Keratinocyte (primary cell): ENCODE results near the gene GAN. TPM values are rescaled to one million over a fixed set of nuclear protein-coding genes. Genes with fewer than 3 reads are reported as not detected.

Experiments used
- DNase-seq: peaks from one replicate; pipeline ENCODE4 v3.0.0-alpha.2; 2011; ENCODE audit warnings: low read depth, missing footprints, low spot score
- FAIRE-seq: peaks from 2 replicates; lab custom pipeline; 2011; peaks lifted over from hg19 to GRCh38; lab: Jason Lieb, UNC
- H2AFZ ChIP-seq: 2 replicates; pipeline ENCODE4 v1.6.0; 2012; ENCODE audit warnings: low read length, control low read depth, inconsistent platforms; ENCODE audit not compliant: control insufficient read depth
- H3K27ac ChIP-seq: 2 replicates; pipeline ENCODE4 v1.5.1; 2011; ENCODE audit warnings: low read length; ENCODE audit not compliant: control insufficient read depth, insufficient read depth
- H3K27me3 ChIP-seq: 3 replicates; pipeline ENCODE4 v1.6.0; 2011; ENCODE audit warnings: low read length; ENCODE audit not compliant: control insufficient read depth, insufficient read depth; ENCODE audit errors: extremely low read depth
- H3K36me3 ChIP-seq, 2 experiments: 2 replicates in 1 of 2; 3 replicates in 1 of 2; pipeline ENCODE4 v1.5.1; 2011; ENCODE audit warnings: low read length in 2 of 2, mild to moderate bottlenecking in 1 of 2; ENCODE audit not compliant: control insufficient read depth in 2 of 2, insufficient read depth in 2 of 2; ENCODE audit errors: extremely low read depth in 1 of 2
- H3K4me1 ChIP-seq: 3 replicates; pipeline ENCODE4 v1.5.1; 2011; ENCODE audit warnings: low read length; ENCODE audit not compliant: control insufficient read depth, insufficient read depth; ENCODE audit errors: extremely low read depth
- H3K4me2 ChIP-seq: 3 replicates; pipeline ENCODE4 v1.6.0; 2011; ENCODE audit warnings: low read depth, low read length; ENCODE audit not compliant: control insufficient read depth, insufficient read depth; ENCODE audit errors: extremely low read depth
- H3K4me3 ChIP-seq, 3 experiments: fragments of 200-600 bp in 1 of 3; sonication (generic) in 1 of 3; 2 replicates in 2 of 3; 3 replicates in 1 of 3; pipeline ENCODE4 v1.5.1; 2011 to 2016; ENCODE audit warnings: low read length in 3 of 3, mild to moderate bottlenecking in 3 of 3, control low read depth in 2 of 3, inconsistent platforms in 1 of 3, low read depth in 1 of 3, mixed read lengths in 1 of 3, mixed run types in 1 of 3, moderate library complexity in 1 of 3; ENCODE audit not compliant: control insufficient read depth in 2 of 3, insufficient read depth in 2 of 3; ENCODE audit errors: extremely low read depth in 1 of 3
- H3K79me2 ChIP-seq: 2 replicates; pipeline ENCODE4 v1.6.0; 2012; ENCODE audit warnings: low read length; ENCODE audit not compliant: control insufficient read depth, insufficient read depth
- H3K9ac ChIP-seq: 3 replicates; pipeline ENCODE4 v1.6.0; 2011; ENCODE audit warnings: low read length; ENCODE audit not compliant: control insufficient read depth, insufficient read depth; ENCODE audit errors: extremely low read depth
- H3K9me1 ChIP-seq: 3 replicates; pipeline ENCODE4 v1.6.0; 2011; ENCODE audit warnings: low read length; ENCODE audit not compliant: control insufficient read depth, insufficient read depth; ENCODE audit errors: extremely low read depth
- H3K9me3 ChIP-seq: 2 replicates; pipeline ENCODE4 v1.5.1; 2012; ENCODE audit warnings: low read depth, low read length; ENCODE audit not compliant: control insufficient read depth
- H4K20me1 ChIP-seq: 3 replicates; pipeline ENCODE4 v1.6.0; 2011; ENCODE audit warnings: low read length; ENCODE audit not compliant: control insufficient read depth, insufficient read depth; ENCODE audit errors: extremely low read depth
- EZH2 ChIP-seq: IDR thresholded peaks from one replicate; pipeline ENCODE4 v1.6.1; 2012; ENCODE audit warnings: inconsistent platforms, mild to moderate bottlenecking, low read length, moderate library complexity
- dilution Hi-C: fragments of 300-500 bp; cut with MboI; formaldehyde crosslinking; loops from one replicate; pipeline ENCODE4 v1.7.0; 2020; ENCODE audit warnings: low sequenced_read_pairs; ENCODE audit not compliant: extremely low pct_ligation_motif_present
- polyA plus RNA-seq, 5 experiments: library from polyadenylated mRNA; depleted of rRNA in 3 of 5; stranded (reverse) in 3 of 5; stranded (forward) in 1 of 5; unstranded in 1 of 5; fragments of >200 nt; gene quantifications; 1 replicate in 1 of 5; 2 replicates in 3 of 5; 3 replicates in 1 of 5; pipeline versions ENCODE4 v1.2.1 to v1.2.3, GENCODE V29; 2011 to 2012; ENCODE audit warnings: missing spikeins in 2 of 5, low read depth in 1 of 5, low replicate concordance in 1 of 5
- TF ChIP-seq, protein P1 (sequence below), 3 experiments: IDR thresholded peaks in 1 of 3; conservative IDR thresholded peaks in 1 of 3; optimal IDR thresholded peaks in 1 of 3; 2 replicates in 2 of 3; 3 replicates in 1 of 3; pipeline versions ENCODE3 to v1.5.1; 2011; ENCODE audit warnings: low read length in 3 of 3, mild to moderate bottlenecking in 3 of 3, moderate library complexity in 2 of 3, control low read depth in 1 of 3, inconsistent platforms in 1 of 3; ENCODE audit not compliant: insufficient read depth in 2 of 3; ENCODE audit errors: extremely low read depth in 1 of 3

Gene GAN
- polyA plus RNA-seq, 1 donor (not counting 4 experiments of a cell fraction or from before 2014, with no cell fraction given), result 6.5 TPM

DNA sequence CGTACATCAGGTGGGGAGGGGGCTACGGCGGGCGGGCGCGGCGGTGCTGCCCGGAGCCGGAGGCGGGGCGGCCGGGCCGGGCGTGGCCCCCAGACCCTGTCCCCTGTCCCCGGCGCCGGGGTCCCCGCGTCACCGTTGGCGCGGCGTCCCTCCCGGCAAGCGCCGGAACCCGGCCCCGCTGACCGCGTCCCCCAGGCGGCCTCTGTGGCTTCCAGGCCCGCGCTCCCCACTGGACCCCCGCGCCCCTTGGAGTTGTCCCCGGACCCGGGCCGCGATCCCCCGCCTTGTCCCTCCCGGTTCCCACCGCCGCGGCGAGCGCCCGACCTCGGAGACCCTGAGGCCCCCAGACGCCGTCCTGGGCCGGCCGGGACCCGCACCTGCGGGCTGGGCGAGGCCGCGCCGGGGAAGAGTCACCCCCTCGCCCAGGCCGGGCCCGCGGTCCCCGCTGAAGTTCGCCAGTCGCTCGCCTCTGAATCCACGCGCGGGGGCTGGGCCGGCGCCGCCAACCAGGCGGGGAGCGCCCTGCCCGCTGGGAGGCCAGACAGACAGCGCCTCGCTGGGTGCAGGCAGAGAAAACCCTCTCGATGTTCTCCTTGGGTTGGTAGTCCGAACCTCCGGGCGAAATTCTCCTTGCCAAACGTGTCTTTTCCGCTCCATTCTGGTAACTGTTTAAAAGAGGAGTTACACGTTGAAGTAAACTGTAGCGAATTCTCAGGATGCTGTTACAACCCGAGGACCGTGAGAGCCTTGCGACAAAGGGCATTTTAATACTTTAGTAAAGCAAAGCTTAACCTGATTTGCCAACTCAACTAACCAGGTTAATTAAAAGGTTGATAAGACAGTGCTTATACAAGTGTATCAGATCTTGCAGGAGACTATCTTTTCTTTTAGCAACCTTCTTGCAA, 761 bp downstream of the GAN start:
- Histone ChIP-seq H3K4me1 (peaks cover 29% of the 10 kb centered on the region), H4K20me1 (no peaks in the 10 kb centered on the region), H3K4me2 (peak overlapping the region; percentile 97), H3K27me3 (no peaks in the 10 kb centered on the region), H3K9me3 (no peaks in the 10 kb centered on the region), H3K4me3 (peak overlapping the region; percentile 78 to 98 (median 98)), H3K9me1 (no peaks in the 10 kb centered on the region), H3K27ac (peak overlapping the region; percentile 80), H3K36me3 (no peaks in the 10 kb centered on the region), H2AFZ (peak overlapping the region; percentile 83), H3K79me2 (peaks cover 61% of the 10 kb centered on the region), H3K9ac (peak overlapping the region; percentile 84)
- TF ChIP-seq EZH2, result no peak
- TF ChIP-seq, protein P1, sequence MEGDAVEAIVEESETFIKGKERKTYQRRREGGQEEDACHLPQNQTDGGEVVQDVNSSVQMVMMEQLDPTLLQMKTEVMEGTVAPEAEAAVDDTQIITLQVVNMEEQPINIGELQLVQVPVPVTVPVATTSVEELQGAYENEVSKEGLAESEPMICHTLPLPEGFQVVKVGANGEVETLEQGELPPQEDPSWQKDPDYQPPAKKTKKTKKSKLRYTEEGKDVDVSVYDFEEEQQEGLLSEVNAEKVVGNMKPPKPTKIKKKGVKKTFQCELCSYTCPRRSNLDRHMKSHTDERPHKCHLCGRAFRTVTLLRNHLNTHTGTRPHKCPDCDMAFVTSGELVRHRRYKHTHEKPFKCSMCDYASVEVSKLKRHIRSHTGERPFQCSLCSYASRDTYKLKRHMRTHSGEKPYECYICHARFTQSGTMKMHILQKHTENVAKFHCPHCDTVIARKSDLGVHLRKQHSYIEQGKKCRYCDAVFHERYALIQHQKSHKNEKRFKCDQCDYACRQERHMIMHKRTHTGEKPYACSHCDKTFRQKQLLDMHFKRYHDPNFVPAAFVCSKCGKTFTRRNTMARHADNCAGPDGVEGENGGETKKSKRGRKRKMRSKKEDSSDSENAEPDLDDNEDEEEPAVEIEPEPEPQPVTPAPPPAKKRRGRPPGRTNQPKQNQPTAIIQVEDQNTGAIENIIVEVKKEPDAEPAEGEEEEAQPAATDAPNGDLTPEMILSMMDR (optimal IDR thresholded peaks at IDR 0.05 in 1 of 3, IDR thresholded peaks at IDR 0.05 in 1 of 3, conservative IDR thresholded peaks at IDR 0.05 in 1 of 3; ENCODE audit: extremely low read depth in 1 of 3, insufficient read depth in 2 of 3, low read length in 3 of 3), result peak; percentile 10 to 34 (median 32)
- no peak for FAIRE-seq
- dilution Hi-C loops, result no loop called here
- DNase-seq, result no peak

DNA sequence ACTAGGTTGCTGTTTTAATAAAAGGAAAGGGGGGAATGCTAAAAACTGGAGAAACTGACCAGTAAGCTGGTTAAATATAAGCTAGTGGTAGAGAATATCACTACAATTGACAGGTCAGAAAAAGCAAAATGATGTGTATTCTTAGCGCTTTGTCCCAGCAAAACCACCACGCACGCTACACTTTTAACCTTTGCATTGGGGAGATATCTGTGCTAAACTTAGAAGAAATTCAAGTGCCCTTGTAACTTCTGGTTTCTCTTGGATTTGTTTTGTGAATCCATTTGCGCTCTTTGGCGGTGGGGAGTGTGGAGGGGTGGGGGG, 1.4 kb downstream of the GAN start:
- dilution Hi-C loops, result no loop called here
- Histone ChIP-seq H2AFZ (no peak overlapping the region), H3K27ac (peak overlapping the region; percentile 80), H3K9me1 (no peaks in the 10 kb centered on the region), H3K9ac (peak overlapping the region; percentile 84), H3K4me3 (peak overlapping the region; percentile 78 to 98 (median 98)), H3K4me1 (peaks cover 29% of the 10 kb centered on the region), H3K27me3 (no peaks in the 10 kb centered on the region), H4K20me1 (no peaks in the 10 kb centered on the region), H3K36me3 (no peaks in the 10 kb centered on the region), H3K9me3 (no peaks in the 10 kb centered on the region), H3K4me2 (peak overlapping the region; percentile 97), H3K79me2 (peaks cover 67% of the 10 kb centered on the region)
- FAIRE-seq (no peak), DNase-seq (no peak)
- no peak for TF ChIP-seq EZH2
- TF ChIP-seq, protein P1 (optimal IDR thresholded peaks at IDR 0.05 in 1 of 3, IDR thresholded peaks at IDR 0.05 in 1 of 3, conservative IDR thresholded peaks at IDR 0.05 in 1 of 3; ENCODE audit: extremely low read depth in 1 of 3, insufficient read depth in 2 of 3, low read length in 3 of 3), result no peak
